ENCODE measurements around the gene C2CD3.
"Not testable (repeated sequence)": the region's sequence is repeated elsewhere in the genome, so short reads cannot be mapped to it uniquely, and the experiment has no call there.

Gene C2CD3

GRCh38 chr11:74102321-74102720 is 68.5 kb downstream of the C2CD3 start:
- no peak for DNase-seq

GRCh38 chr11:74100735-74101134 is 70.1 kb downstream of the C2CD3 start:
- DNase-seq = no peak

GRCh38 chr11:74100231-74100630 is 70.6 kb downstream of the C2CD3 start:
- no peak for DNase-seq

GRCh38 chr11:74097686-74098237 is 73.0 kb downstream of the C2CD3 start:
- DNase-seq = no peak

GRCh38 chr11:74094393-74094792 is 76.4 kb downstream of the C2CD3 start:
- DNase-seq = no peak

- no peak for DNase-seq
Measured at GRCh38 chr11:74092425-74092824, 78.4 kb downstream of the C2CD3 start.

GRCh38 chr11:74091549-74091948 is 79.3 kb downstream of the C2CD3 start:
- DNase-seq = no peak

GRCh38 chr11:74090701-74091100 is 80.1 kb downstream of the C2CD3 start:
- DNase-seq = peak in 1 of 2 donors; percentile 4

- no peak for DNase-seq
Measured at GRCh38 chr11:74086242-74086884, 84.4 kb downstream of the C2CD3 start.

- no peak for DNase-seq
Measured at GRCh38 chr11:74085542-74085892, 85.3 kb downstream of the C2CD3 start.

- no peak for DNase-seq
Measured at GRCh38 chr11:74084796-74085541, 85.8 kb downstream of the C2CD3 start.

- DNase-seq = not testable (repeated sequence)
Measured at GRCh38 chr11:74083927-74084326, 86.9 kb downstream of the C2CD3 start.

GRCh38 chr11:74081428-74081827 is 89.4 kb downstream of the C2CD3 start:
- no peak for DNase-seq

- DNase-seq = no peak
Measured at GRCh38 chr11:74077193-74077592, 93.6 kb downstream of the C2CD3 start.

- DNase-seq = no peak
Measured at GRCh38 chr11:74072721-74073120, 98.1 kb downstream of the C2CD3 start.

GRCh38 chr11:74072286-74072685 is 98.5 kb downstream of the C2CD3 start:
- no peak for DNase-seq

- no peak for DNase-seq
Measured at GRCh38 chr11:74070723-74071492, 99.9 kb downstream of the C2CD3 start.

GRCh38 chr11:74069146-74070046 is 101.4 kb downstream of the C2CD3 start:
- DNase-seq = no peak

GRCh38 chr11:74066663-74067062 is 104.1 kb downstream of the C2CD3 start:
- DNase-seq = not testable (repeated sequence)

GRCh38 chr11:74065534-74065933 is 105.3 kb downstream of the C2CD3 start:
- DNase-seq = not testable (repeated sequence)

GRCh38 chr11:74063628-74064027 is 107.2 kb downstream of the C2CD3 start:
- DNase-seq = not testable (repeated sequence)

GRCh38 chr11:74061599-74061998 is 109.2 kb downstream of the C2CD3 start:
- DNase-seq = not testable (repeated sequence)

Data from activated CD4-positive, alpha-beta T cell treated with anti-CD3 and anti-CD28 coated beads for 4 hours (primary cell).